ENCODE results near the gene CRYL1. TPM values are rescaled to one million over a fixed set of nuclear protein-coding genes. Genes with fewer than 3 reads are reported as not detected.

Gene CRYL1
- total and polyA plus RNA-seq, 2 of the 4 experiments (the other 2 are of a cell fraction): 11.7 to 16.4 TPM

DNA sequence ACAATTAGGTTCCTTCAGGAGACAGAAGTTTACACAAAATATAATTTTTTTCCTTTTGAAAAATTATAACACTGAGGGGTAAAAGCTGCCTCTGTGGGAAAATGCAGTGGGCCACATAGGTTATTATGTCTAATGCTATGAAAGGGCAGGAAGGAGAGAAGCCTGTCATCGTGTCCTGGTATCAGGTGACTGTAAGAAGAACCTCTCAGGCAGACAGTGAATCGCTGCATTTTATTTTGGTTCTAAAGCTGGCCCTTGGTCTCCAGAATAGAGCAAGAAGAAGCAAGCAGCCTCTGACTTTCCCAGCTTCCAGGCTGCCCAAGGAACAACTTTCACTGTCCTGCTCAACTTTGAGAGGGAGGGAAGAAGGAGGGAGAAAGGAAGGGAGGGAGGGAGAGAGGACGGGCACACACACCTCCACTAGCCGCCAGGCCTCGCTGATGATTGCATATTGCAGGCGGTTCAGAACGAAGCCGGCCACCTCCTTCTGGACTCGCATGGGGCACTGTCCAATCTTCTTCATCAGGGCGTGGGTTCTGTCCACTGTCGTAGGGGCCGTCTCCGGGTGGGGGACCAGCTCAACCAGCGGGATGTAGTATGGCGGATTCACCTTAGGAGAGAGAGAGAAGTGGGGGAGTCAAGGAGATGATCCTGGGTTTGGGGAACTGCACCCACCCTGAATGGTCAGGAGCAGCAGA is 93.8 kb downstream of the CRYL1 start:
- no peak overlapping the region for H3K4me3 ChIP-seq (ENCODE audit: insufficient read depth, low read depth, low read length)
- H2AK9ac ChIP-seq (replicated peaks; ENCODE audit: low read depth, low read length, poor library complexity): no peak overlapping the region
- H3K9me3 ChIP-seq (ENCODE audit: control insufficient read depth, insufficient read depth, low read length): no peaks in the 10 kb centered on the region
- no peak overlapping the region for H4K91ac ChIP-seq (ENCODE audit: insufficient read depth, low read depth, low read length)
- peaks cover 3% of the 10 kb centered on the region; the same call in 1 of the 2 replicates for H3K27me3 ChIP-seq (ENCODE audit: control insufficient read depth, insufficient read depth, low read length)
- H2BK20ac ChIP-seq (ENCODE audit: low read depth, low read length): no peak overlapping the region
- H3K27ac ChIP-seq (ENCODE audit: insufficient read depth, low read length): no peak overlapping the region
- POLR2A ChIA-PET (ENCODE audit: unreplicated experiment): no interaction called here
- no peak overlapping the region for H4K8ac ChIP-seq (ENCODE audit: low read depth in 2 of 2, low read length in 2 of 2)
- H3K9ac ChIP-seq (ENCODE audit: low read depth, low read length): no peak overlapping the region
- no peak overlapping the region for H2AK5ac ChIP-seq (ENCODE audit: low read depth, low read length)
- no peaks in the 10 kb centered on the region for H4K20me1 ChIP-seq (ENCODE audit: insufficient read depth, low read length)
- TF ChIP-seq CEBPB (IDR thresholded peaks at IDR 0.05; ENCODE audit: low read depth, low read length) (no peak), RCOR1 (IDR thresholded peaks at IDR 0.05; ENCODE audit: insufficient replicate concordance, low read length) (no peak), BHLHE40 (IDR thresholded peaks at IDR 0.05; ENCODE audit: low read depth, low read length) (no peak), FOS (IDR thresholded peaks at IDR 0.05; ENCODE audit: low read depth, low read length) (no peak), CHD1 (IDR thresholded peaks at IDR 0.05; ENCODE audit: low read depth, low read length) (no peak)
- TF ChIP-seq, protein P1, sequence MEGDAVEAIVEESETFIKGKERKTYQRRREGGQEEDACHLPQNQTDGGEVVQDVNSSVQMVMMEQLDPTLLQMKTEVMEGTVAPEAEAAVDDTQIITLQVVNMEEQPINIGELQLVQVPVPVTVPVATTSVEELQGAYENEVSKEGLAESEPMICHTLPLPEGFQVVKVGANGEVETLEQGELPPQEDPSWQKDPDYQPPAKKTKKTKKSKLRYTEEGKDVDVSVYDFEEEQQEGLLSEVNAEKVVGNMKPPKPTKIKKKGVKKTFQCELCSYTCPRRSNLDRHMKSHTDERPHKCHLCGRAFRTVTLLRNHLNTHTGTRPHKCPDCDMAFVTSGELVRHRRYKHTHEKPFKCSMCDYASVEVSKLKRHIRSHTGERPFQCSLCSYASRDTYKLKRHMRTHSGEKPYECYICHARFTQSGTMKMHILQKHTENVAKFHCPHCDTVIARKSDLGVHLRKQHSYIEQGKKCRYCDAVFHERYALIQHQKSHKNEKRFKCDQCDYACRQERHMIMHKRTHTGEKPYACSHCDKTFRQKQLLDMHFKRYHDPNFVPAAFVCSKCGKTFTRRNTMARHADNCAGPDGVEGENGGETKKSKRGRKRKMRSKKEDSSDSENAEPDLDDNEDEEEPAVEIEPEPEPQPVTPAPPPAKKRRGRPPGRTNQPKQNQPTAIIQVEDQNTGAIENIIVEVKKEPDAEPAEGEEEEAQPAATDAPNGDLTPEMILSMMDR (conservative IDR thresholded peaks at IDR 0.05; ENCODE audit: low read depth, low read length): no peak
- H3K23ac ChIP-seq (ENCODE audit: low read depth, low read length): no peak overlapping the region
- dilution Hi-C loops (cut with HindIII; ENCODE audit: low sequenced_read_pairs, unreplicated experiment): no loop called here
- in situ Hi-C loops (cut with MboI; ENCODE audit: low sequenced_read_pairs): no loop called here
- intact Hi-C loops (cut with micrococcal nuclease): no loop called here
- ATAC-seq (ENCODE audit: low read depth) (no peak), DNase-seq (no peak)
- H3K18ac ChIP-seq (ENCODE audit: low read depth, low read length): no peak overlapping the region
- H3K4me1 ChIP-seq (ENCODE audit: control insufficient read depth, insufficient read depth, low read length): no peaks in the 10 kb centered on the region
- no peak overlapping the region for H3K56ac ChIP-seq (ENCODE audit: extremely low read depth, insufficient read depth, low read length)
- H2BK15ac ChIP-seq (ENCODE audit: low read depth, low read length): no peak overlapping the region
- BruUV-seq (replicated peaks): no TSS peak
- WGBS, 2 experiments (ENCODE audit: extremely low coverage in 2 of 2, insufficient read length in 1 of 2): 100% methylated on average over 2 of the region's 15 CpGs; no CpG with 5 or more reads in 1 of the 2 experiments
- H2AFZ ChIP-seq (replicated peaks; ENCODE audit: low read length, poor library complexity): no peak overlapping the region
- no peaks in the 10 kb centered on the region for H3K36me3 ChIP-seq (ENCODE audit: control insufficient read depth, insufficient read depth, low read length)
- H3K4me2 ChIP-seq (ENCODE audit: low read depth, low read length): no peak overlapping the region
- no peak overlapping the region for H2BK120ac ChIP-seq (ENCODE audit: low read depth, low read length)
- H3K14ac ChIP-seq (replicated peaks; ENCODE audit: low read depth, low read length): no peak overlapping the region
- H2BK5ac ChIP-seq (ENCODE audit: low read depth, low read length, poor library complexity, severe bottlenecking): no peak overlapping the region
- no peak overlapping the region for H3K4ac ChIP-seq (ENCODE audit: low read depth, low read length)
- no peaks in the 10 kb centered on the region for H3K9me1 ChIP-seq (ENCODE audit: insufficient read depth, low read length)
- CTCF ChIA-PET: no interaction called here
- H4K5ac ChIP-seq (ENCODE audit: low read depth, low read length): no peak overlapping the region
- H3K79me1 ChIP-seq (ENCODE audit: low read depth in 1 of 2, low read length in 2 of 2): no peaks in the 10 kb centered on the region
